Loucy (cell line): Measurements from ENCODE around the gene NUP155.

ENCODE experiments used
- H2AFZ ChIP-seq: fragments of 200-600 bp; sonication (generic); 2 replicates; pipeline ENCODE4 v1.6.0; 2016; ENCODE audit warnings: antibody characterized with exemption, mild to moderate bottlenecking, low read length, moderate library complexity
- H3F3A ChIP-seq: fragments of 200-600 bp; 2 replicates; pipeline ENCODE4 v1.6.0; 2016; ENCODE audit warnings: antibody characterized with exemption, low read depth, mild to moderate bottlenecking
- H3K27me3 ChIP-seq: fragments of 200-600 bp; sonication (generic); 2 replicates; pipeline ENCODE4 v1.6.1; 2014; ENCODE audit warnings: low read length, mild to moderate bottlenecking; ENCODE audit not compliant: insufficient read depth, poor library complexity, severe bottlenecking
- H3K36me3 ChIP-seq: fragments of 200-600 bp; sonication (generic); 2 replicates; pipeline ENCODE4 v1.6.1; 2016; ENCODE audit warnings: low read length; ENCODE audit not compliant: insufficient read depth
- H3K4me1 ChIP-seq: fragments of 200-600 bp; sonication (generic); 2 replicates; pipeline ENCODE4 v1.5.1; 2014; ENCODE audit warnings: low read length, mild to moderate bottlenecking; ENCODE audit not compliant: insufficient read depth, poor library complexity, severe bottlenecking
- H3K4me2 ChIP-seq: fragments of 200-600 bp; sonication (generic); 2 replicates; pipeline ENCODE4 v1.6.0; 2014; ENCODE audit warnings: antibody characterized with exemption, low read length, low read depth, mild to moderate bottlenecking; ENCODE audit not compliant: poor library complexity, severe bottlenecking
- H3K4me3 ChIP-seq: fragments of 200-600 bp; sonication (generic); 2 replicates; pipeline ENCODE4 v1.5.1; 2014; ENCODE audit warnings: low read length, mild to moderate bottlenecking, mixed read lengths; ENCODE audit not compliant: poor library complexity, severe bottlenecking
- H3K79me2 ChIP-seq: fragments of 200-600 bp; sonication (generic); 2 replicates; pipeline ENCODE4 v1.6.1; 2014; ENCODE audit warnings: low read length; ENCODE audit not compliant: insufficient read depth
- H3K9ac ChIP-seq: fragments of 200-600 bp; sonication (generic); 2 replicates; pipeline ENCODE4 v1.6.0; 2014; ENCODE audit warnings: mild to moderate bottlenecking, low read depth, low read length, moderate library complexity; ENCODE audit not compliant: poor library complexity, severe bottlenecking
- H3K9me2 ChIP-seq: fragments of 200-600 bp; sonication (generic); replicated peaks from 2 replicates; pipeline ENCODE4 v1.6.1; 2016; ENCODE audit warnings: low read depth, low read length, mixed read lengths
- H3K9me3 ChIP-seq: fragments of 200-600 bp; sonication (generic); 2 replicates; pipeline ENCODE4 v1.6.1; 2014; ENCODE audit warnings: mild to moderate bottlenecking, antibody characterized with exemption, low read length, low read depth; ENCODE audit not compliant: insufficient read depth
- H4K20me1 ChIP-seq: fragments of 200-600 bp; sonication (generic); 2 replicates; pipeline ENCODE4 v1.6.0; 2014; ENCODE audit warnings: antibody characterized with exemption, low read length, mild to moderate bottlenecking; ENCODE audit not compliant: insufficient read depth, poor library complexity, severe bottlenecking
- CTCF ChIP-seq: fragments of 200-600 bp; sonication (generic); conservative IDR thresholded peaks from 2 replicates; pipeline ENCODE4 v1.5.1; 2014; ENCODE audit warnings: mild to moderate bottlenecking, antibody characterized with exemption, low read length
- EZH2phosphoT487 ChIP-seq: fragments of 200-600 bp; IDR thresholded peaks from 2 replicates; pipeline ENCODE4 v1.6.1; 2018; ENCODE audit warnings: antibody characterized with exemption, mild to moderate bottlenecking, moderate library complexity, borderline replicate concordance

NUP155 gene

GRCh38 chr5:37248421-37248969, 122.4 kb downstream of the NUP155 start:
- Histone ChIP-seq H3F3A (no peaks in the 10 kb centered on the region), H3K4me3 (peak overlapping the region; percentile 83), H3K4me2 (peak overlapping the region; percentile 88), H3K9me2 (no peaks in the 10 kb centered on the region), H2AFZ (peak overlapping the region; percentile 94), H3K27me3 (no peaks in the 10 kb centered on the region), H4K20me1 (peaks cover 3% of the 10 kb centered on the region), H3K79me2 (no peaks in the 10 kb centered on the region), H3K4me1 (peaks cover 21% of the 10 kb centered on the region), H3K9ac (peak overlapping the region; percentile 80), H3K36me3 (no peaks in the 10 kb centered on the region), H3K9me3 (no peaks in the 10 kb centered on the region)
- TF ChIP-seq EZH2phosphoT487 (no peak), CTCF (no peak)

GRCh38 chr5:37247496-37247895, 123.4 kb downstream of the NUP155 start:
- Histone ChIP-seq H3K27me3 (no peaks in the 10 kb centered on the region), H3K36me3 (no peaks in the 10 kb centered on the region), H3K9me3 (no peaks in the 10 kb centered on the region), H2AFZ (no peak overlapping the region), H3K9me2 (no peaks in the 10 kb centered on the region), H3K79me2 (no peaks in the 10 kb centered on the region), H3K9ac (no peak overlapping the region), H3K4me2 (peak overlapping the region; percentile 88), H3K4me3 (peak overlapping the region; percentile 39), H3K4me1 (peaks cover 21% of the 10 kb centered on the region), H3F3A (no peaks in the 10 kb centered on the region), H4K20me1 (peaks cover 3% of the 10 kb centered on the region)
- TF ChIP-seq EZH2phosphoT487 (no peak), CTCF (no peak)

GRCh38 chr5:37247036-37247435, 123.9 kb downstream of the NUP155 start:
- H3K4me2 ChIP-seq = peak overlapping the region; percentile 88
- no peak for TF ChIP-seq EZH2phosphoT487
- TF ChIP-seq CTCF = no peak

More at GRCh38 chr5:37247036-37247435, 123.9 kb downstream of the NUP155 start:
- Histone ChIP-seq H3K4me3 (peak overlapping the region; percentile 39), H3K9ac (no peak overlapping the region), H3F3A (no peaks in the 10 kb centered on the region), H3K79me2 (no peaks in the 10 kb centered on the region), H3K9me2 (no peaks in the 10 kb centered on the region), H3K36me3 (no peaks in the 10 kb centered on the region), H3K9me3 (no peaks in the 10 kb centered on the region), H3K4me1 (peaks cover 21% of the 10 kb centered on the region), H4K20me1 (peaks cover 3% of the 10 kb centered on the region), H2AFZ (no peak overlapping the region), H3K27me3 (no peaks in the 10 kb centered on the region)
